GM12874 (cell line): ENCODE data around the gene MXI1.

ENCODE experiments used
- CTCF ChIP-seq: IDR thresholded peaks from 2 replicates; pipeline ENCODE4 v1.5.1; 2011; ENCODE audit warnings: low read depth, mild to moderate bottlenecking, control low read depth, low read length, moderate library complexity; ENCODE audit not compliant: insufficient read depth

The MXI1 gene

GRCh38 chr10:110239892-110240291 lies 32.5 kb downstream of the MXI1 start:
- no peak for TF ChIP-seq CTCF

- TF ChIP-seq CTCF: no peak
Measured at GRCh38 chr10:110241407-110241806, 34.0 kb downstream of the MXI1 start.

- no peak for TF ChIP-seq CTCF
Measured at GRCh38 chr10:110241841-110242240, 34.4 kb downstream of the MXI1 start.

- no peak for TF ChIP-seq CTCF
Measured at GRCh38 chr10:110242511-110242910, 35.1 kb downstream of the MXI1 start.

- TF ChIP-seq CTCF: no peak
Measured at GRCh38 chr10:110244550-110244949, 37.1 kb downstream of the MXI1 start.

GRCh38 chr10:110252151-110252550 lies 44.7 kb downstream of the MXI1 start:
- no peak for TF ChIP-seq CTCF

GRCh38 chr10:110254467-110254866 lies 47.1 kb downstream of the MXI1 start:
- no peak for TF ChIP-seq CTCF

- TF ChIP-seq CTCF: no peak
Measured at GRCh38 chr10:110258542-110258941, 51.1 kb downstream of the MXI1 start.
